ENCODE data around the gene CCN5. TPM values are rescaled to one million over a fixed set of nuclear protein-coding genes. Genes with fewer than 3 reads are reported as not detected.

The CCN5 gene
- total and polyA plus RNA-seq, 5 donors: 85.2 to 292 (median 99.6) TPM

- Histone ChIP-seq H3K27ac (ENCODE audit: low read length) (no peak overlapping the region), H3K27me3 (ENCODE audit: control insufficient read depth, insufficient read depth) (no peaks in the 10 kb centered on the region), H3K9me3 (ENCODE audit: control insufficient read depth, low read length) (no peaks in the 10 kb centered on the region), H3K4me3 (ENCODE audit: low read length) (no peak overlapping the region), H3K4me1 (ENCODE audit: control insufficient read depth, insufficient read depth, low read length) (peaks cover 3% of the 10 kb centered on the region)
- intact Hi-C loops (cut with DNase I): loop anchor here (2.0 to 5.0 kb wide), 2 partner anchors 119 to 120 kb away; no protein-coding TSS in a partner anchor
- DNase-seq: peak; percentile 74 to 91 (median 86)
- 10% methylated on average over 5 of the region's 5 CpGs for WGBS
- peak; percentile 44 to 57 for ATAC-seq
Measured at GRCh38 chr20:44747166-44748004, 32.2 kb downstream of the CCN5 start.

GRCh38 chr20:44748005-44748370, 32.8 kb downstream of the CCN5 start:
- intact Hi-C loops (cut with DNase I): loop anchor here in 3 of 4 donors (2.0 to 5.0 kb wide), 2 partner anchors 119 kb away; no protein-coding TSS in a partner anchor

GRCh38 chr20:44750081-44750805, 35.1 kb downstream of the CCN5 start:
- intact Hi-C loops (cut with DNase I): no loop called here
- Histone ChIP-seq H3K27ac (ENCODE audit: low read length) (no peak overlapping the region), H3K4me3 (ENCODE audit: low read length) (no peak overlapping the region), H3K4me1 (ENCODE audit: control insufficient read depth, insufficient read depth, low read length) (peaks cover 3% of the 10 kb centered on the region), H3K9me3 (ENCODE audit: control insufficient read depth, low read length) (no peaks in the 10 kb centered on the region), H3K27me3 (ENCODE audit: control insufficient read depth, insufficient read depth) (no peaks in the 10 kb centered on the region)
- WGBS: 35% methylated on average over 73 of the region's 73 CpGs
- DNase-seq (peak in 1 of 3 donors; percentile 63), ATAC-seq (no peak)

More at GRCh38 chr20:44748005-44748370, 32.8 kb downstream of the CCN5 start:
- DNase-seq (peak in 1 of 3 donors; percentile 29), ATAC-seq (no peak)
- no peaks in the 10 kb centered on the region for H3K27me3 ChIP-seq (ENCODE audit: control insufficient read depth, insufficient read depth)
- no peak overlapping the region for H3K4me3 ChIP-seq (ENCODE audit: low read length)
- H3K27ac ChIP-seq (ENCODE audit: low read length): no peak overlapping the region
- H3K4me1 ChIP-seq (ENCODE audit: control insufficient read depth, insufficient read depth, low read length): peaks cover 3% of the 10 kb centered on the region
- no peaks in the 10 kb centered on the region for H3K9me3 ChIP-seq (ENCODE audit: control insufficient read depth, low read length)
- 82% methylated on average over 3 of the region's 3 CpGs for WGBS

- intact Hi-C loops (cut with DNase I): no loop called here
- Histone ChIP-seq H3K27ac (ENCODE audit: low read length) (no peak overlapping the region), H3K27me3 (ENCODE audit: control insufficient read depth, insufficient read depth) (no peaks in the 10 kb centered on the region), H3K4me3 (ENCODE audit: low read length) (no peak overlapping the region), H3K4me1 (ENCODE audit: control insufficient read depth, insufficient read depth, low read length) (peaks cover 3% of the 10 kb centered on the region), H3K9me3 (ENCODE audit: control insufficient read depth, low read length) (no peaks in the 10 kb centered on the region)
- no peak for DNase-seq
- 69% methylated on average over 17 of the region's 17 CpGs for WGBS
- no peak for ATAC-seq
Measured at GRCh38 chr20:44752099-44752931, 37.1 kb downstream of the CCN5 start.

GRCh38 chr20:44754554-44754953, 39.4 kb downstream of the CCN5 start:
- H3K27me3 ChIP-seq (ENCODE audit: control insufficient read depth, insufficient read depth): no peaks in the 10 kb centered on the region
- ATAC-seq (no peak), DNase-seq (no peak)
- H3K9me3 ChIP-seq (ENCODE audit: control insufficient read depth, low read length): no peaks in the 10 kb centered on the region
- H3K4me1 ChIP-seq (ENCODE audit: control insufficient read depth, insufficient read depth, low read length): peaks cover 3% of the 10 kb centered on the region
- 66% methylated on average over 7 of the region's 7 CpGs for WGBS
- intact Hi-C loops (cut with DNase I): no loop called here
- H3K27ac ChIP-seq (ENCODE audit: low read length): no peak overlapping the region
- H3K4me3 ChIP-seq (ENCODE audit: low read length): no peak overlapping the region

- H3K9me3 ChIP-seq (ENCODE audit: control insufficient read depth, low read length): no peaks in the 10 kb centered on the region
- H3K4me1 ChIP-seq (ENCODE audit: control insufficient read depth, insufficient read depth, low read length): no peaks in the 10 kb centered on the region
- ATAC-seq (no peak), DNase-seq (no peak)
- WGBS: 90% methylated on average over 18 of the region's 18 CpGs
- no peak overlapping the region for H3K4me3 ChIP-seq (ENCODE audit: low read length)
- H3K27ac ChIP-seq (ENCODE audit: low read length): no peak overlapping the region
- no peaks in the 10 kb centered on the region for H3K27me3 ChIP-seq (ENCODE audit: control insufficient read depth, insufficient read depth)
- intact Hi-C loops (cut with DNase I): no loop called here
Measured at GRCh38 chr20:44756011-44756688, 41.0 kb downstream of the CCN5 start.

GRCh38 chr20:44756956-44757355, 41.8 kb downstream of the CCN5 start:
- Histone ChIP-seq H3K27me3 (ENCODE audit: control insufficient read depth, insufficient read depth) (no peaks in the 10 kb centered on the region), H3K4me3 (ENCODE audit: low read length) (no peak overlapping the region), H3K9me3 (ENCODE audit: control insufficient read depth, low read length) (no peaks in the 10 kb centered on the region), H3K27ac (ENCODE audit: low read length) (no peak overlapping the region), H3K4me1 (ENCODE audit: control insufficient read depth, insufficient read depth, low read length) (peaks cover 1% of the 10 kb centered on the region)
- intact Hi-C loops (cut with DNase I): no loop called here
- ATAC-seq: no peak
- WGBS: 95% methylated on average over 5 of the region's 5 CpGs
- no peak for DNase-seq

- DNase-seq (no peak), ATAC-seq (no peak)
- Histone ChIP-seq H3K27me3 (ENCODE audit: control insufficient read depth, insufficient read depth) (no peaks in the 10 kb centered on the region), H3K4me3 (ENCODE audit: low read length) (no peak overlapping the region), H3K4me1 (ENCODE audit: control insufficient read depth, insufficient read depth, low read length) (peaks cover 5% of the 10 kb centered on the region), H3K9me3 (ENCODE audit: control insufficient read depth, low read length) (no peaks in the 10 kb centered on the region), H3K27ac (ENCODE audit: low read length) (no peak overlapping the region)
- intact Hi-C loops (cut with DNase I): no loop called here
- WGBS: 65% methylated on average over 10 of the region's 10 CpGs
Measured at GRCh38 chr20:44758247-44759101, 43.3 kb downstream of the CCN5 start.

- WGBS: 91% methylated on average over 1 of the region's 1 CpG
- H3K4me1 ChIP-seq (ENCODE audit: control insufficient read depth, insufficient read depth, low read length): peaks cover 5% of the 10 kb centered on the region
- intact Hi-C loops (cut with DNase I): no loop called here
- H3K27me3 ChIP-seq (ENCODE audit: control insufficient read depth, insufficient read depth): no peaks in the 10 kb centered on the region
- no peak overlapping the region for H3K27ac ChIP-seq (ENCODE audit: low read length)
- ATAC-seq: no peak
- no peak for DNase-seq
- H3K9me3 ChIP-seq (ENCODE audit: control insufficient read depth, low read length): no peaks in the 10 kb centered on the region
- H3K4me3 ChIP-seq (ENCODE audit: low read length): no peak overlapping the region
Measured at GRCh38 chr20:44759595-44759994, 44.4 kb downstream of the CCN5 start.

GRCh38 chr20:44761423-44761822, 46.3 kb downstream of the CCN5 start:
- Histone ChIP-seq H3K27me3 (ENCODE audit: control insufficient read depth, insufficient read depth) (no peaks in the 10 kb centered on the region), H3K9me3 (ENCODE audit: control insufficient read depth, low read length) (no peaks in the 10 kb centered on the region), H3K4me3 (ENCODE audit: low read length) (no peak overlapping the region), H3K27ac (ENCODE audit: low read length) (peak overlapping the region; percentile 20), H3K4me1 (ENCODE audit: control insufficient read depth, insufficient read depth, low read length) (peaks cover 5% of the 10 kb centered on the region)
- no peak for DNase-seq
- 39% methylated on average over 3 of the region's 3 CpGs for whole genome bisulfite sequencing
- peak; percentile 40 to 72 for ATAC-seq
- intact Hi-C loops (cut with DNase I): no loop called here
